HCT116 (cell line): ENCODE data around the gene ESM1.

Experiments used
- CEBPB ChIP-seq: IDR thresholded peaks from 2 replicates; pipeline ENCODE4 v1.6.1; 2012; ENCODE audit warnings: low read depth
- EZH2 ChIP-seq: fragments of 200-600 bp; sonication (generic); IDR thresholded peaks from 2 replicates; pipeline ENCODE4 v1.6.1; 2017; ENCODE audit warnings: antibody characterized with exemption, mixed run types
- EZH2phosphoT487 ChIP-seq: fragments of 200-600 bp; IDR thresholded peaks from 2 replicates; pipeline ENCODE4 v1.6.1; 2018; ENCODE audit warnings: antibody characterized with exemption, borderline replicate concordance
- JUND ChIP-seq: IDR thresholded peaks from 2 replicates; pipeline ENCODE4 v1.6.1; 2012
- POLR2A ChIP-seq: IDR thresholded peaks from 2 replicates; pipeline ENCODE4 v1.7.0; 2011; ENCODE audit warnings: borderline replicate concordance; ENCODE audit not compliant: insufficient read depth, insufficient read length; ENCODE audit errors: extremely low read depth
- POLR2AphosphoS5 ChIP-seq: IDR thresholded peaks from 2 replicates; pipeline ENCODE4 v1.6.1; 2011; ENCODE audit warnings: mild to moderate bottlenecking, low read depth, low read length, moderate library complexity
- RAD21 ChIP-seq: IDR thresholded peaks from 2 replicates; pipeline ENCODE4 v1.6.1; 2012; ENCODE audit warnings: low read depth, mild to moderate bottlenecking
- SIN3A ChIP-seq: IDR thresholded peaks from 2 replicates; pipeline ENCODE4 v1.6.1; 2012; ENCODE audit warnings: low read depth
- TCF7L2 ChIP-seq: IDR thresholded peaks from 2 replicates; pipeline ENCODE4 v1.7.0; 2011; ENCODE audit warnings: borderline replicate concordance, inconsistent platforms; ENCODE audit not compliant: insufficient read depth, insufficient read length; ENCODE audit errors: extremely low read depth
- YY1 ChIP-seq: IDR thresholded peaks from 2 replicates; pipeline ENCODE4 v1.6.1; 2011; ENCODE audit warnings: low read length, low read depth, moderate library complexity, mild to moderate bottlenecking; ENCODE audit not compliant: insufficient replicate concordance; ENCODE audit errors: extremely low read depth
- TF ChIP-seq, protein P1 (sequence below), 3 experiments: fragments of 200-600 bp in 1 of 3; sonication (generic) in 1 of 3; IDR thresholded peaks in 2 of 3; conservative IDR thresholded peaks in 1 of 3; 2 replicates each; pipeline ENCODE4 v1.5.1; 2012 to 2017; ENCODE audit warnings: low read depth in 2 of 3, low read length in 2 of 3, antibody characterized with exemption in 1 of 3, borderline replicate concordance in 1 of 3, control low read depth in 1 of 3, mild to moderate bottlenecking in 1 of 3, mixed read lengths in 1 of 3, mixed run types in 1 of 3, moderate library complexity in 1 of 3; ENCODE audit not compliant: insufficient read depth in 1 of 3

DNA sequence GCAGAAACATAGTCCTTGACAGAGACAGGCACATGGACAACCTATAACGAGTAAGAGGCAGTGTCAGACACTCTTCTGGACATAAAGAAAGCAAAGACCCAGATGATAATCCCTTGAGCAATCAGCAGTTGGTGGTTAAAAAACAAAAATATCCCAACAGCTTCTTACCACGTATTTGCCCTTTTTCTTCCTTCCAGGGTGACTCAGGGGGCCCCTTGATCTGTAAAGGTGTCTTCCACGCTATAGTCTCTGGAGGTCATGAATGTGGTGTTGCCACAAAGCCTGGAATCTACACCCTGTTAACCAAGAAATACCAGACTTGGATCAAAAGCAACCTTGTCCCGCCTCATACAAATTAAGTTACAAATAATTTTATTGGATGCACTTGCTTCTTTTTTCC lies 48.2 kb upstream of the ESM1 start:
- TF ChIP-seq POLR2AphosphoS5, result no peak
- no peak for TF ChIP-seq JUND
- TF ChIP-seq, protein P1, sequence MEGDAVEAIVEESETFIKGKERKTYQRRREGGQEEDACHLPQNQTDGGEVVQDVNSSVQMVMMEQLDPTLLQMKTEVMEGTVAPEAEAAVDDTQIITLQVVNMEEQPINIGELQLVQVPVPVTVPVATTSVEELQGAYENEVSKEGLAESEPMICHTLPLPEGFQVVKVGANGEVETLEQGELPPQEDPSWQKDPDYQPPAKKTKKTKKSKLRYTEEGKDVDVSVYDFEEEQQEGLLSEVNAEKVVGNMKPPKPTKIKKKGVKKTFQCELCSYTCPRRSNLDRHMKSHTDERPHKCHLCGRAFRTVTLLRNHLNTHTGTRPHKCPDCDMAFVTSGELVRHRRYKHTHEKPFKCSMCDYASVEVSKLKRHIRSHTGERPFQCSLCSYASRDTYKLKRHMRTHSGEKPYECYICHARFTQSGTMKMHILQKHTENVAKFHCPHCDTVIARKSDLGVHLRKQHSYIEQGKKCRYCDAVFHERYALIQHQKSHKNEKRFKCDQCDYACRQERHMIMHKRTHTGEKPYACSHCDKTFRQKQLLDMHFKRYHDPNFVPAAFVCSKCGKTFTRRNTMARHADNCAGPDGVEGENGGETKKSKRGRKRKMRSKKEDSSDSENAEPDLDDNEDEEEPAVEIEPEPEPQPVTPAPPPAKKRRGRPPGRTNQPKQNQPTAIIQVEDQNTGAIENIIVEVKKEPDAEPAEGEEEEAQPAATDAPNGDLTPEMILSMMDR (IDR thresholded peaks at IDR 0.05 in 2 of 3, conservative IDR thresholded peaks at IDR 0.05 in 1 of 3; ENCODE audit: borderline replicate concordance in 1 of 3, insufficient read depth in 1 of 3, low read depth in 2 of 3, low read length in 2 of 3), result no peak
- TF ChIP-seq EZH2phosphoT487, result no peak
- no peak for TF ChIP-seq CEBPB
- no peak for TF ChIP-seq EZH2
- TF ChIP-seq SIN3A, result no peak
- no peak for TF ChIP-seq TCF7L2
- TF ChIP-seq YY1, result no peak
- TF ChIP-seq POLR2A, result no peak
- no peak for TF ChIP-seq RAD21
